Suprapubic skin (tissue), 4 donors: ENCODE measurements around the gene CENPX. TPM values are rescaled to one million over a fixed set of nuclear protein-coding genes. Genes with fewer than 3 reads are reported as not detected.
"Not testable (repeated sequence)": the region's sequence is repeated elsewhere in the genome, so short reads cannot be mapped to it uniquely, and the experiment has no call there.

Source experiments
- DNase-seq, 2 donors: peaks; one replicate each; pipeline ENCODE4 v3.0.0-alpha.2; 2019; ENCODE audit warnings: low spot score in 2 of 2
- H3K27ac ChIP-seq: fragments of 200-600 bp; sonication (generic); one replicate; pipeline ENCODE4 v1.5.1; 2019
- H3K27me3 ChIP-seq: fragments of 200-600 bp; sonication (generic); one replicate; pipeline ENCODE4 v1.5.1; 2019
- H3K36me3 ChIP-seq: fragments of 200-600 bp; sonication (generic); one replicate; pipeline ENCODE4 v1.5.1; 2019
- H3K4me1 ChIP-seq: fragments of 200-600 bp; sonication (generic); one replicate; pipeline ENCODE4 v1.5.1; 2019
- H3K4me3 ChIP-seq: fragments of 200-600 bp; sonication (generic); one replicate; pipeline ENCODE4 v1.5.1; 2019; ENCODE audit warnings: mild to moderate bottlenecking
- H3K9me3 ChIP-seq: fragments of 200-600 bp; sonication (generic); one replicate; pipeline ENCODE4 v1.5.1; 2019
- EP300 ChIP-seq: sonication (generic); formaldehyde crosslinking; IDR thresholded peaks from one replicate; pipeline ENCODE4 v1.6.1; 2017; ENCODE audit warnings: antibody characterized with exemption
- POLR2A ChIP-seq, 2 donors: fragments of 450-650 bp; IDR thresholded peaks; one replicate each; pipeline ENCODE4 v1.6.1; 2017; ENCODE audit warnings: antibody characterized with exemption in 2 of 2, mild to moderate bottlenecking in 2 of 2, moderate library complexity in 2 of 2
- POLR2AphosphoS5 ChIP-seq, 3 donors: sonication (generic); formaldehyde crosslinking; IDR thresholded peaks; one replicate each; pipeline ENCODE4 v1.6.1; 2017; ENCODE audit warnings: antibody characterized with exemption in 3 of 3
- WGBS: methylation state at CpG from one replicate; pipeline ENCODE4 v1.1.5; 2018; 5-methylcytosine and 5-hydroxymethylcytosine counted together
- total RNA-seq, 4 donors: library from RNA; depleted of rRNA; stranded (reverse); fragments of >200 nt; gene quantifications; one replicate each; pipeline ENCODE4 v1.1.0, GENCODE V29; 2016
- TF ChIP-seq, protein P1 (sequence below), 2 donors: fragments of 200-600 bp in 1 of 2; fragments of 450-650 bp in 1 of 2; sonication (generic) in 1 of 2; IDR thresholded peaks; one replicate each; pipeline ENCODE4 v1.5.1; 2016 to 2019; ENCODE audit warnings: antibody characterized with exemption in 2 of 2, mild to moderate bottlenecking in 1 of 2, moderate library complexity in 1 of 2

Gene CENPX
- total RNA-seq, 4 donors from 2014 or later, result 75.8 to 81.6 (median 76.8) TPM

DNA sequence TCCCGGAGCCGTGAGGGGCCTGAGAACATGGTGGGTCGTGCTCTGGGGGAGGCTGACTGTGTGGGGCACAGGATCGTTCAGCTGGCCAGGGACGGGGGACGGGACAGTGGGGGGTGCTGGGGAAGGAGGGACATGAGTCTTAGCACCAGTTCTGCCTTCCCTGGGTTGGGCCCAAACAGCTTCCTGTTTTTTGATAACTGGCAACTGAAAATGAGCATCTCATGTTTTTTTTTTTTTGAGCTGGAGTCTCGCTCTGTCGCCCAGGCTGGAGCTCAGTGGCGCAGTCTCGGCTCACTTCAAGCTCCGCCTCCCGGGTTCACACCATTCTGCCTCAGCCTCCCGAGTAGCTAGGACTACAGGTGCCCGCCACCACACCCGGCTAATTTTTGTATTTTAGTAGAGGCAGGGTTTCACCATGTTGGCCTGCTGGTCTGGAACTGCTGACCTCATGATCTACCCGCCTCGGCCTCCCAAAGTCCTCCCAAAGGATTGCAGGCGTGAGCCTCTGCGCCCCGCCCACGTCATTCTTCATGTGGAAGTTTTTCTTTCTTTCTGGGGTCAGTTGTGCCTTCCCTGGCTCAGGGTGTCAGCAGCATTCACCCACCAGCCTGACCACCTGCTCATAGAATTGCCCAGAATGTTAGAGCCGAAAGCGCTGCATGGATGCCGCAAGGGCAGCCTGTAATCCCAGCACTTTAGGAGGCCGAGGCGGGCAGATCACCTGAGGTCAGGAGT, 38.9 kb downstream of the CENPX start:
- Histone ChIP-seq H3K4me3 (no peak overlapping the region), H3K27me3 (no peaks in the 10 kb centered on the region), H3K27ac (no peak overlapping the region), H3K4me1 (peaks cover 5% of the 10 kb centered on the region), H3K36me3 (peaks cover 58% of the 10 kb centered on the region), H3K9me3 (no peaks in the 10 kb centered on the region)
- WGBS, result 89% methylated on average over 26 of the region's 26 CpGs
- TF ChIP-seq, protein P1, sequence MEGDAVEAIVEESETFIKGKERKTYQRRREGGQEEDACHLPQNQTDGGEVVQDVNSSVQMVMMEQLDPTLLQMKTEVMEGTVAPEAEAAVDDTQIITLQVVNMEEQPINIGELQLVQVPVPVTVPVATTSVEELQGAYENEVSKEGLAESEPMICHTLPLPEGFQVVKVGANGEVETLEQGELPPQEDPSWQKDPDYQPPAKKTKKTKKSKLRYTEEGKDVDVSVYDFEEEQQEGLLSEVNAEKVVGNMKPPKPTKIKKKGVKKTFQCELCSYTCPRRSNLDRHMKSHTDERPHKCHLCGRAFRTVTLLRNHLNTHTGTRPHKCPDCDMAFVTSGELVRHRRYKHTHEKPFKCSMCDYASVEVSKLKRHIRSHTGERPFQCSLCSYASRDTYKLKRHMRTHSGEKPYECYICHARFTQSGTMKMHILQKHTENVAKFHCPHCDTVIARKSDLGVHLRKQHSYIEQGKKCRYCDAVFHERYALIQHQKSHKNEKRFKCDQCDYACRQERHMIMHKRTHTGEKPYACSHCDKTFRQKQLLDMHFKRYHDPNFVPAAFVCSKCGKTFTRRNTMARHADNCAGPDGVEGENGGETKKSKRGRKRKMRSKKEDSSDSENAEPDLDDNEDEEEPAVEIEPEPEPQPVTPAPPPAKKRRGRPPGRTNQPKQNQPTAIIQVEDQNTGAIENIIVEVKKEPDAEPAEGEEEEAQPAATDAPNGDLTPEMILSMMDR (IDR thresholded peaks at IDR 0.05), result no peak
- TF ChIP-seq EP300, result no peak
- TF ChIP-seq POLR2AphosphoS5 (IDR thresholded peaks at IDR 0.05), result no peak
- DNase-seq, result no peak

- Histone ChIP-seq H3K4me3 (no peak overlapping the region), H3K36me3 (peaks cover 58% of the 10 kb centered on the region), H3K27ac (no peak overlapping the region), H3K9me3 (no peaks in the 10 kb centered on the region), H3K4me1 (peaks cover 10% of the 10 kb centered on the region), H3K27me3 (no peaks in the 10 kb centered on the region)
- DNase-seq, result no peak
- TF ChIP-seq POLR2AphosphoS5 (IDR thresholded peaks at IDR 0.05) (no peak), EP300 (no peak), POLR2A (IDR thresholded peaks at IDR 0.05) (no peak)
- TF ChIP-seq, protein P1 (IDR thresholded peaks at IDR 0.05), result no peak
- 91% methylated on average over 22 of the region's 35 CpGs for WGBS
These were observed 39.6 kb downstream of the CENPX start for GRCh38 chr17:81983011-81983638.

DNA sequence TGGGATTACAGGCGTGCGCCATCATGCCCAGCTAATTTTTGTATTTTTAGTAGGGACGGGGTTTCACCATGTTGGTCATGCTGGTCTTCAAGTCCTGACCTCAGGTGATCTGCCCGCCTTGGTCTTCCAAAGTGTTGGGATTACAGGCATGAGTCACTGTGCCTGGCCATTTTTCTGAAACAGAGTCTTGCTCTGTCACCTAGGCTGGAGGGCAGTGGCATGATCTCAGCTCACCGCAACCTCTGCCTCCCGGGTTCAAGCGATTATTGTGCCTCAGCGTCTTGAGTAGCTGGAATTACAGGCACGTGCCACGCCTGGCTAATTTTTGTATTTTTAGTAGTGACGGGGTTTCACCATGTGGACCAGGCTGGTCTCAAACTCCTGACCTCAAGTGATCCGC, 41.2 kb downstream of the CENPX start:
- not testable (repeated sequence) for H3K27ac ChIP-seq
- WGBS, result 93% methylated on average over 12 of the region's 12 CpGs
- peaks cover 16% of the 10 kb centered on the region for H3K4me1 ChIP-seq

GRCh38 chr17:81980707-81981343, 41.9 kb downstream of the CENPX start:
- Histone ChIP-seq H3K36me3 (peaks cover 39% of the 10 kb centered on the region), H3K27ac (no peak overlapping the region), H3K9me3 (no peaks in the 10 kb centered on the region), H3K27me3 (no peaks in the 10 kb centered on the region), H3K4me3 (no peak overlapping the region), H3K4me1 (peaks cover 20% of the 10 kb centered on the region)
- TF ChIP-seq POLR2AphosphoS5 (IDR thresholded peaks at IDR 0.05), result no peak
- TF ChIP-seq, protein P1 (IDR thresholded peaks at IDR 0.05), result no peak
- no peak for TF ChIP-seq POLR2A (IDR thresholded peaks at IDR 0.05)
- TF ChIP-seq EP300, result no peak
- 76% methylated on average over 9 of the region's 9 CpGs for WGBS
- no peak for DNase-seq

More for the DNA sequence above, 41.2 kb downstream of the CENPX start:
- DNase-seq, H3K9me3 ChIP-seq, H3K27me3 ChIP-seq, H3K4me3 ChIP-seq: not testable (repeated sequence)
- H3K36me3 ChIP-seq, result peaks cover 46% of the 10 kb centered on the region

GRCh38 chr17:81980122-81980521, 42.6 kb downstream of the CENPX start:
- Histone ChIP-seq H3K27ac (no peak overlapping the region), H3K4me1 (peaks cover 20% of the 10 kb centered on the region), H3K36me3 (peaks cover 32% of the 10 kb centered on the region), H3K27me3 (no peaks in the 10 kb centered on the region), H3K4me3 (no peak overlapping the region), H3K9me3 (no peaks in the 10 kb centered on the region)
- DNase-seq, result no peak
- WGBS, result 91% methylated on average over 4 of the region's 4 CpGs
- TF ChIP-seq, protein P1 (IDR thresholded peaks at IDR 0.05), result no peak
- TF ChIP-seq POLR2A (IDR thresholded peaks at IDR 0.05), result no peak
- TF ChIP-seq POLR2AphosphoS5 (IDR thresholded peaks at IDR 0.05), result no peak
- TF ChIP-seq EP300, result no peak
